Glomerular endothelial cell (primary cell): Measurements from ENCODE around the gene TMED10. TPM values are rescaled to one million over a fixed set of nuclear protein-coding genes. Genes with fewer than 3 reads are reported as not detected.
"Not testable (repeated sequence)": the region's sequence is repeated elsewhere in the genome, so short reads cannot be mapped to it uniquely, and the experiment has no call there.

ENCODE experiments used
- DNase-seq: peaks from one replicate; pipeline ENCODE4 v3.0.0-alpha.2; 2011; ENCODE audit warnings: low read depth, low spot score; ENCODE audit errors: extremely low read depth
- total RNA-seq: library from RNA; depleted of rRNA; stranded (reverse); fragments of >200 nt; gene quantifications from 2 replicates; pipeline ENCODE4 v1.2.3, GENCODE V29; 2015

Gene TMED10
- total RNA-seq, 1 donor from 2014 or later, result 244 TPM

DNA sequence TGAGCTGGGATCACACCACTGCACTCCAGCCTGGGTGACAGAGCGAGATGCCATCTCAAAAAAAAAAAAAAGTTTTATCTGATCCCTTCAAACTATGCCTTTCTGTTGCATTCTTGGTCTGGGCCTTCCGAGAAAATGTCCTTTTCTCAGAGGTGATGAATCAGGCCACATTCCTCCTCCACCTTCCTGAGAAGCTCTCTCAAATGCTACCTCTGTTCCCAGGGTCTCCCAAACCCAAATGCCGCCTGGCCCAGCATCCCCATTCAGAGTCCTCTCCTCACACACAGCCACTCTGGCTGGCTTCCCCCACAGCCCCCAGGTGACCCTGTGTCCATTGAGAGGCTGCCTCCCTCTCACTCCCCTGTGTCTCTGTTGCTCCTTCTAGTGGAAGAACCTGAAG lies 19.7 kb upstream of the TMED10 start:
- DNase-seq, result no peak

DNA sequence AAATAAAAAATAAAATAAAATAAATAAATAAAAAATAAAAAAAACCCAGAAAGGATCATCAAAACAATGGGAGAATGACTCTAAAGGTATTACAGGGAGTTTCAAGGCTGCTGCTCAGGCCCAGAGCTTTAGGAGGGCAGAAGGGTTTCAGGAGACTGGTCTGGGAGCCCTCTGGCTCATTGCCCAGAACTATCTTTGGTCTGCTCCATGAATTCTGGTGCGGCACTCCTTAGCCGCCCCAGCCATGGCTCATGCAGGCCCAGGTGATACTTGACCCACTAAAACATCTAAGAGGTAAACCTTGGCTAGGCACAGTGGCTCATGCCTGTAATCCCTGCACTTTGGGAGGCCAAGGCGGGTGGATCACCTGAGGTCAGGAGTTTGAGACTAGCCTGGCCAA lies 14.7 kb upstream of the TMED10 start:
- DNase-seq, result no peak

DNA sequence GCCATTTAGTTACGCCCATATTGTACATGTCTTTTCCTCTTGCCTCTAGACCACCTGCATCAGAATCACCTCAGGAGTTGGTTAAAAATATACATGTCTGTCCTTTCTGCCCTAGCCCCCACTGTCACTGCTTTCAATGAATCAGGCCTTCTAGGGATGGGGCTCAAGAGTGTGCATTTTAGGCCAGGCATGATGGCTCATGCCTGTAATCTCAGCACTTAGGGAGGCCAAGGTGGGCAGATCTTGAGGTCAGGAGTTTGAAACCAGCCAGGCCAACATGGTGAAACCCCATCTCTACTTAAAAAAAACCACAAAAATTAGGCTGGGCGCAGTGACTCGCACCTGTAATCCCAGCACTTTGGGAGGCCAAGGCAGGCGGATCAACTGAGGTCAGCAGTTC lies 13.6 kb upstream of the TMED10 start:
- no peak for DNase-seq

DNA sequence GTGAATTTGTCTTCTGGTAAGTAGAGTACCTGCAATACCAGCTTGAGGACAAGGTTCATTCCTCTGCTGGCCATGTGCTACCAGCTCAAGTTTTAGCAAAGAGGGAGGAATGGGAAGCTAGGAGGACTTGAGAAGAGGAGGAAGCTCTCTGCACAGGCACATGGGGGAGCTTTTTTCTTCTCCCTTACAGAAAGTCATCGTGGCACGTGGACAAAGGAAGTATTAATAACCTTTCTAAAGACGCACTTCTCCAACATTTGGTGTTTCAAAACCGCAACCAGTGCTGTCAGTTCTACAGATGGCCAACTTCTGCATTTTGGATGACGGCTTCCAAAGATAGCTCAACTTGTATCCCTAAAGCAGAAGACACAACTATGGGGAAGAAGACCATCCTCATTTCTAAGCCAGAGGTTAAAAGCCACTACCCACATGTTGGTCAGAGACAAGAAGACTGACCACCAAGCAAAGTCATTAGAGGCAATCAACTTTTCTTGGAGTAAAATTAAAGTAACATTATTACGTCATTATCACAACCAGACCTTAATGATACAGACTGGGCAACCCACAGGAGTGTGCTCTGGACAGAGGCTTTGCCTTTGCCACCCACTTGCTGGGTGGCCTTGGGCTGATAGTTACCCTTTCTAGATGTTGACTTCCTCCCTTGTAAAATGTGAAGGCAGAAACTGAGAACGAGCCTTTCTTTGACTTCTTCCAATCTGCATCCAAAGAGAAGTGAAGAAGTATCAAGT lies 12.3 kb upstream of the TMED10 start:
- DNase-seq, result no peak

DNA sequence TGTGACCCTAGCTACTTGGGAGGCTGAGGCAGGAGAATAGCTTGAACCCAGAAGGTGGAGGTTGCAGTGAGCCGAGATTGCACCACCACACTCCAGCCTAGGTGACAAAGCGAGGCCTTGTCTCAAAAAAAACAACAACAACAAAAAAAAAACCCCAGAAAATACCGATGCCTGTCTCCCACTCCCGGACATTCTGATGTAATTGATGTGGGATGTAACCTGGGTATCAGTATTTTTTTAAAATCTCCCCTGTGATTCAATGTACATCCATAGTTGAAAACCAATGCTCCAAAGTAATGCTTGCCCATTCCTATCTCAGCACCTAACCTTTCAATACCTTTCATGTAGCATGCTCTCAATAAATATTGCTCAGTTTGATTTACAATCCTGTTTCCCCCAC lies 11.7 kb upstream of the TMED10 start:
- no peak for DNase-seq

DNA sequence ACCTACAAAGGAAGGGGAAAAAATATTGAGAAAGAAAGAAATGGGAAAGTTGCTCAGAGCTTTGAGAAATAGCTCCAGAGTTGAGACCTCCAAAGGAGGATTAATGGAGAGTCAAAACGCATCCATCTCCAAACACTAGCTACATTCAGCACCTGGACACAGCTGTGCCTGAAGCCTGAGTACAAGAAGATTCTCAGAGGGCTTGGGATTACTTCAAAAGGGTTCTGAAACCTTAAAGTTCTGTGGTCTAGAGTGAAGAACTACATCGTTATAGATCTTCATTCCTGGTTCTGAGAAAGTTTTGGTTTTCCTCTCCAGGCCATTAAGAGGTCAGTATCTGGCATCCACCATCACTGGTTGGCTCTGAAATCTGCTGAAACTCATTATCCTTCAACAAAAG lies 10.5 kb upstream of the TMED10 start:
- no peak for DNase-seq

DNA sequence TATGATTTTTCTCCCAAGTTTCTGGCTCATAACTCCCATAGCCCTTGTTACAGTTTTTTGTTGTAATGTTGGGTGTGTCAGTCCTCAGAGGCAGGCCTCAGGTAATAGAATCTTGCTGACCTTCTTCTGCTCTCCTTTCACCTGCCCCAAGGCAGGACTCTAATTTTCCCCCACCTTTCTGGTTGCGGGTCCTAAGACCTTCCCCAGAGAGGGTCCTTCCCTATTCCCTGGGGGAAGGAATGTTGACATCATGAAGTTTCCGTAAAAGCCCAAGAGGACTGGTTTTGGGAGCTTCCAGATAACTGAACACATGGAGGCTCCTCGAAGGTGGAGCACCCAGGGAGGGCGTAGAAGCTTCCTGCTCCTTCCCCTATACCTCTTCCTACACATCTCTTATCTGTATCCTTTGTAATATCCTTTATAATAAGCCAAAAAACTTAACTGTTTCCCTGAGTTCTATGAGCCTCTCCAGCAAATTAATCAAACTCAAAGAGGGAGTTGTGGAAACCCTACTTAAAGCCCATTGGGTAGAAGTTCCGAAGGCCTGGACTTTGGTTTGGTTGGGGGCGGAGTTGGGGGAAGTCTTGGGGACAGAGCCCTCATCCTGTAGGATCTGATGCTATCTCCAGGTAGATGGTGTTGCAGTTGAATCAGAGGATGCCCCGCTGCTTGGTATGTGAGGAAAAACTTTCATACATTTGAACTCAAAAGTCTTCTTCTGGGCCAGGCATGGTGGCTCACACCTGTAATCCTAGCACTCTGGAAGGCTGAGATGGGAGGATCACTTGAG lies 9.0 kb upstream of the TMED10 start:
- no peak for DNase-seq

DNA sequence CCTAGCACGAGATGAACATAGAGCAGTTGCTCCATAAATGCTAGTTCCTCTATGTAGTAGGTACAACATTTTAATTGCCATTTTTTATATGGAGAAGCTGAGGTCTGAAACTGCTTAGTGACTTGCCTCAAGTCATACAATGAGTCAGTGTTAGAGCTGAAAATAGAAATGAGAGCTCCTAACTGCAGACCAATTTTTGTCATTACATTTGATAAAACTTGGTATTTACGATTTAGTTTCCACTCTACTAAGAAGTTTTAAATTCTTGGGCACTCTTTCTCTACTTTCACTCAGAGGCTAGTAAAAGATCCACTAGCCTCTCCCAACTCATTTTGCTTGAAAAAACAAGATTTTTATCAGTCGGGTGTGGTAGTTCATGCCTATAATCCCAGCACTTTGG lies 8.1 kb upstream of the TMED10 start:
- DNase-seq, result no peak

DNA sequence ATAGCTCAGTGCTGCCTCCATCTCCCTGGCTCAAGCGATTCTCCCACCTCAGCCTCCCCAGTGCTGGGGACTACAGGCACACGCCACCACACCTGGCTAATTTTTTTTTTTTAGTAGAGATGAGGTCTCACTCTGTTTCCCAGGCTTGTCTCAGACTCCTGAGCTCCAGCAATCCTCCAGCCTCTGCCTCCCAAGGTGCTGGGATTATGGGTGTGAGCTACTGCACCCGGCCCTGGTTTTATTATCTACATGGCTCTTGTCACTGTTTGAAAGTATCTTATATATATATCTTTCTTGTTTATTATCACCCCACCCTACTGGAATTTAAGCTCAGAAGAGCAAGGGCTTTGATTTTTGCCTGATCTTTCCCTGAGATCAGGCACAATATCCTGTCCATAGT lies 7.6 kb upstream of the TMED10 start:
- no peak for DNase-seq

DNA sequence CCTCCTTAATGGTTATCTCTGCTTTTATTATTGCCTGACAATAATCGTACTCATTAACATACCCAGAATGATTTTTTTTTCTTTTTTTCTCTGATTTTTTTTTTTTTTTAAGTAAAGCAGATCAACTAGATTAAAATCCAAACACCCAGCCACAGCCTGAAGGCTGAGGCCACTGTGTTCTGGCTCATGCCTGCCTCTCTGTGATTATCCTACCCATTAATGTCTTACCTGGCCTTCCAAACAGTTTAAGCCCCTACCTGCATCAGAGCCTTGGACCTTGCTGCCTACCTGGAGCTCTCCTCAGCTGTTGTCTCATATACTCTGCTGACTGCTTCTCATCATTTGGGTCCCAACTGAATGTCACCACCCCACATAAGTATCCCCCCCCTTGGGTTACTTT lies 6.8 kb upstream of the TMED10 start:
- DNase-seq, result no peak

DNA sequence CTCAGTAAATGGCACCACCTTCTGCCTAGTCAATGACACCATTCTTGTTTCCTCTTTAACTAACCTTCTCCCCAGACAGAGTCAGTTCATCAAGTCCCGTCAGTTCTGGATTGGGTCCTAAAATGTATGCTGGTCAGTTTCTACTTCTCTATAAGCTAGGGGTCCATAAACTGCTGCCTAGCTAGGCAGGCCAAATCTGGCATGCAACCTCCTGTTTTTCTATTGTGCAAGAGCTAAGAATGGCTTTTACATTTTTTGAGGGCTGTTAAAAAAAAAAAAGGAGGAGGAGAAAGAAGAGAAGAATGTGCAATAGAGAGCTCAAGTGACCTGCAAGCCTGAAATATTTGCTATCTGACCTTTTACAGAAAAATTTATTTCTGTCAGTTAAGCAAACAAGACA lies 6.4 kb upstream of the TMED10 start:
- no peak for DNase-seq

DNA sequence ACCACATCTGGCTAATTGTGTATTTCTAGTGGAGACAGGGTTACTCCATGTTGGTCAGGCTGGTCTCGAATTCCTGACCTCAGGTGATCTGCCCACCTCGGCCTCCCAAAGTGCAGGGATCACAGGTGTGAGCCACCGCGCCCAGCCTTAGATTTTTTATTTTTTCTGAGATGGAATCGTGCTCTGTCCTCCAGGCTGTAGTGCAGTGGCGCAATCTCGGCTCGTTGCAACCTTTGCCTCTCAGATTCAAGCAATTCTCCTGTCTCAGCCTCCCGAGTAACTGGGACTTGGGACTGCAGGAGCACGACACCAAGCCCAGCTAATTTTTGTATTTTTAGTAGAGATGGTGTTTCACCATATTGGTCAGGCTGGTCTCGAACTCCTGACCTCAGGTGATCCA lies 5.8 kb upstream of the TMED10 start:
- DNase-seq, result not testable (repeated sequence)

DNA sequence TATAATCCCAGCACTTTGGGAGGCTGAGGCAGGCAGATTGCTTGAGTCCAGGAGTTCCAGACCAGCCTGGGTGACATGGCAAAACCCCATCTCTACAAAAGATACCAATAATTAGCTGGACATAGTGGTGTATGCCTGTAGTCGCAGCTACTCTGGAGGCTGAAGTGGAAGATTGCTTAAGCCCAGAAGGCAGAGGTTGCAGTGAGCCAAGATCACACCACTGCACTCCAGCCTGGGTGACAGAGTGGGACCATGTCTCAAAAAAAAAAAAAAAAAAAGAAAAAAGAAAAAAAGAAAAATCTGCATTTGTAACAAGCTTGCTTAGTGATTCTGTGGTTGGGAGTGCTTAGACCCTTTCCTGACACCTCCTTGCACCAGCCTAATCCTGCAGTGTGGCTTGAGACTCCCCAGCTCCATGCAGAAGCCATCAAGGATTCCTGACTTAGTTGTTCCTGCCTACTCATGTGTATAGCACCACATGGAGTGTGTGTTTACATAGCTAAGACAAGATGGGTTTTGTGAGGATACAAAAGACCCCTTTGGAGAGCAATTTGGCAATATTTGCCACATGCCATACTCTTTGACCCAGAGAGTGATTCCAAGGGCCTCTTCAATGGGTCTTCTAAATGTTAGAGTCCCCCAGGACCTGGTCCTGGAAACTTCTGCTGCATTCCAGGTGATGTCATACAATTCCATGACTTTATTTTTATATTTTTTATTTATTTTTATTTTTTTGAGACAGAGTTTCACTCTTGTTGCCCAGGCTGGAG lies 5.1 kb upstream of the TMED10 start:
- DNase-seq, result no peak

DNA sequence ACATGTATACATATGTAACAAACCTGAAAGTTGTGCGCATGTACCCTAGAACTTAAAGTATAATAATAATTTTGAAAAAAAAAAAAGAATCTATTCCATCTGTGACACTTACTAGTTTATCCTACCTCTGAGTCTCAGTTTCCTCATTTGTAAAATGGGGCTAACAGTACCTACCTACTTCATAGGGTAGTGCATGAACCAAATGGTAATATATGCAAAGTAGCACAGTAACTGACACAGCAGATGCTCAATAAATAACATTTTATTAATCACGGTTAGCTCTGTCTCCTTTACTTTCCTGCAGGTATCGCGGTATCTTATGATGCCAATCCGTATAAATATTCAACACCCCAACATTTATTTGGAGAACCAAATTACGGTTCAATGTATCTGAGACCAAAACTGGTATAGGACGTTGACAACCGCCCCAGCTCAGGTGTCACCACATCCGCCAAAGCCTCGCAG lies 703 bp downstream of the TMED10 start:
- no peak for DNase-seq

DNA sequence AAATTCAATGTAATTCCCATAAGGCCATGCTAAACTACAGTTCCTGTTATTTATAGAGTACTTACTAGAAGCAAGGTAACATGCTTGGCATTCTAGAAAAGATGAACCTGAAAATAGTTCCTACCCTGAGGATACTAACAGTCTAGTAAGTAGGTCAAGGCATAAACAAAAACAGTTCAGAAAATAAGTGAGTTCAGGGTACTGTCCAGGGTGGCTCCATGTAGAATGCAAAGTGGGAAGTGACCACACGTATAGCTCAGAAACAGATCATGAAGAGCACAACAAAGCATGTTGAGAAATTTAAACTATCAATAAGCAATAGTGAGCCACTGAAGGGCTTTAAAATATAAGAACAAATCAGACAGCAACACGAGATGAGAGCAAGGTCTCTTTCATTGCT lies 2.3 kb downstream of the TMED10 start:
- no peak for DNase-seq

DNA sequence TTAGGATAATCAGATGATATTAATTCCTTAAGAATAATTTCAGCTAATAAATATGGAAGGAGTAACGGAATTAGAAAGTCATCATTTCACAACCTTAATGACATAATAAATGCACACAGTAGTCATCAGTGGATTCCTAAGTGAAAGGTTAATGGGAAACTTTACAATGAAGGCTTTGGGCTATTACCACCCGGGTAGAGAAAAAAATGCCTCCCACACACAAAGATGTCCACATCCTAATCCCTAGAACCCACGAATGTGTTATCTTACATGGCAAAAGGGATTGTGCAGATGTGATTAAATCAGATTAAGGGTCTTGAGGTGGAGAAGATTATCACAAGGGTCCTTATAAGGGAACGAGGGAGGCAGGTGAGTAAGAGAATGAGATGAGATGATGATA lies 5.6 kb downstream of the TMED10 start:
- DNase-seq, result no peak

DNA sequence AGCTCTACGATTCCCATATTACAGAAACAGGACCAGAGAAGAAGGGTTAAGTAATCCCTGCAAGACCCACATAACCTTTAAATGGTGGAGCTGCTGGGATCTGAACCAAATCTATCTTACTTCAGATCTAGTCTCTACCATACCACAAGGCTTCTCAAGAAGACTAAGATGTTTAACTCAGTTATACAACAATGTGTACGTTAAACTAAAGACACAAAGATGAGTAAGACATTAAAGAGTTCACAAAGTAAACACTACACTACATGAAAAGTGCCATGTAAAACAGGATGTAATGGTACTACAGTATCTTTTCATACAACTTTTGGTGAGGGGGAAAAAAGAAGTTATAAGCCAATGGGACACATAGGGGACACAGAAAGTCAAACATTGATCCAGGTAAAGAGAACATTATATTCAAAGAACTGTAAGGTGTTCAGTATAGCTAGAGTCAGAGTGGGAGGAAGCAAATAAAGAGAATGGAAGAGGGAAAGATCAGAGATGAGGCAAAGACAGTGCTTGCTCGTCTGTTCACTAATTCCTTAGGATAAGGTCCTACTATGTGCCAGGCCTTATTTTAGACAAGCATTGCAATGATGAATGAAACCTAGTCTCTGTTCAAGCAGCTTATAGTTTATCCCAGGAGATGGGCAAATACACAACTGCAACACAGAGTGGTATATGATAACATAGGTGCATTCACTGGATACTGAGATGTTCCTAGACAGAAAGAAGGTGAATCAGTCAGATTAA lies 7.7 kb downstream of the TMED10 start:
- DNase-seq, result no peak

DNA sequence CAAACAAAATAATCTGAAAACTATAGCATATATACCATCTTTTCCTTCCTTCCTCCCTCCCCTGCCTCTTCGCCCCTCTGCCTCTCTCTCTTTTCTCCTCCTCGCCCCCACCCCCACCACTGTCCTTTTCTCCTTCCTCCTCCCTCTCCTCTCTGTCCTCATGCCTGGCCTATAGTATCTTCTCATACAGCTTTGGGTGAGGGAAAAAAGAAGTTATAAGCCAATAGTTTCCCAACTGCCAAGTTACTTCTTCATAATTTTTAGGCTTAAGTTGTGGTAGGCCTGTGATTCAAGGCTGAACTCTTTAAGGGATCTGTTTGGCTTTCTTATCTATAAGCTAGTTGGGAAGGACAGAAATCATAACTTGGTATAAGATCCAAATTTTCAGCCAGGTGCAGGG lies 9.1 kb downstream of the TMED10 start:
- no peak for DNase-seq

DNA sequence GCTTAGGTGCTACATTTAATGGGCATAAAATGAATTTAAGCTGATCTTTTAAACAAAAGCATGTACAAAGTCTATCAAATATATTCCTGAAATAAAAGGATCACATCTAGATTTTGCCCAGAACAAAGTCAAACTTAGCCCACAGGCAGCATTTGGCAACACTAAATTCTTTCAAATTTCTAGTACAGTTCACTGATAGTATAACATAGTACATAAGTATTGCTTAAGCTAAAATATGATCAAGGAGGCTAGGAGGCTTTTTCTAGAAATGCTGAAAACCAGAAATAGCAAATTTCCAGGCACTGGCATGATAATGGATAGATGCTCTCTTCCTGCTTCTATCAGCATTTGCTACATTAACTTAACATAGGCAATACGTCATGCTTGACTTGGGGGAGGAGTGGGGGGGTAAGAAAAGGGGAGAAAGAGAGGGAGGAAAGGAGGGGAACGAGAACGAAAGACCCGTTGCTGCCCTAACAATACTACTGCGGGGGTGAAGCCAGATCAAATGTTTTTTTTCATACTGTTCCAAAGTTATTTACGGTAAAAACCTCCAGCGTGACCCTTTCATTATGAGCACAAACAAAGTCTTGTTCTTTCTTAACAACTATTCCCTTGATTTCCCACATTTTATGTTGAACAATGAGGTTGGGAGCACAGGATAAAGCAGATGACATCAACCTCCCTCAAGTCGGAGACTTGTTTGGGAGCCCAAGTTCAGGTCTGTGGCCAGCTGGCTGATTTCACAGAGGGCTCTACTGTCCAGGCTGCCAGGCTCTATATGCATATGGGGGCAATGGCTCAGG lies 10.6 kb downstream of the TMED10 start:
- DNase-seq, result no peak

DNA sequence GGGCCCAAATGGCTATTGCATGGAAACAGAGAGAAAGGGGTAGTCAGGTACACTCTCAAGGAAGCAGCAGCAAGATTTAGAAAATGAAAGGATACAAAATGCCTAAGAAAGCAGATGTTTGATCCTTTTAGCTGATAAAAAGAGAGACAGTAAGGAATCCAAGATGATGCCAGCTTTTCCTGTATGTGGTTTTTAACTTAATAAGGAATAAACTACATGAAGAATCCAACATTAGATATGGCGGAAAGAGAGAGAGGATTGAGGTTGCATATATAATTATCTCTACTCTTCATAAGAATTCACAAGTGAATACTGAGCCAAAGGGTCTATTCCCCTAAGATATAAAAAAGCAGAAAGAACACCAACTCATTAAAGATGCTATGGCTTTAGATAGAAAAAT lies 11.6 kb downstream of the TMED10 start:
- DNase-seq, result no peak
